SK-N-DZ (cell line): ENCODE data around the gene CCL13.

ENCODE experiments used
- DNase-seq: peaks from one replicate; pipeline ENCODE4 v3.0.0-alpha.2; 2015; ENCODE audit warnings: low spot score

CCL13 gene

DNA sequence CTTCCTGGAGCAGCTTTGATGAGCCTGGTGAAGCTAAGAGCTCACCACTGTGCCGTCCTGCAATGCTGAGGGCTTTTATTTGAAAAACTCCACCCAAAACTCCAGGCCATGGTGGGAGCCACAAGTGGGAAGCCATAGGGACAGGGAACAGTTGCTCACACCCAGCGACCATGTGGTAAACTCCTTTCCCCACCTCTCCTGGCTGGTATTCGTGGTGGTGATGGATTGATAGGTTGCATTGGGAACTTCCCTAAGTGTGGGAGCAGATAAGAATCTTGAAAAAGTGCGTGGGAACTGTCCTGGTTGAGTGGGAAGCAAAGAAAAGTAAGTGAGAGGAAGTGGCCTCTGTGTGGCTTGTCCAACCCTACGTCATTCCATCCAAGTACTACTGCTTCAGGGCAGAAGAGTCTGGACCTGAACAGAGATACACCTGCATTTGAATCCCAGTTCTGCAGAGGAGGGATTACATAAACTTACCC lies 6.9 kb downstream of the CCL13 start, which contains the start of gene CCL1:
CCL1 (minus strand) TSS at position 51 of the 479 bp plus-strand sequence. CDS start 72 bp downstream, outside the sequence.
- no peak for DNase-seq

DNA sequence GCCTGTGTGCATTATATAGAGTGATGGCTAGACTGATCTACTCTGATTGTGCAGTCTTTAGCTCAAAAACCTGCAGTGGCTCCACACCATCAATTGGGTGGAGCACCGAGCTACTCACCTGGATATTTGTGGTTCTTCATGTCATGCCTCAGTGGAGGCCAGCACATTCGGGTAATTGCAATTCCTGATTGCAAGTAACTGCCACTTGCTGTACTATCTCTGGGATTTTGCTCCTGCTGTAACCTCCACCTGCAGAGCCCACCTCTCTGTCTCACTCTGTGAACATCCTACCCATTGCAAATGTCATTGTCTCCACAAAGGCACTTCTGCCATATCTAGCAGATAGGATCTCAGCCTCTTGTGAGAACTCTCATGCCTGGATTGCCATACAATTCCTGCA lies 8.5 kb downstream of the CCL13 start:
- no peak for DNase-seq

- no peak for DNase-seq
Observed at GRCh38 chr17:34365340-34365739, 9.1 kb downstream of the CCL13 start.

DNA sequence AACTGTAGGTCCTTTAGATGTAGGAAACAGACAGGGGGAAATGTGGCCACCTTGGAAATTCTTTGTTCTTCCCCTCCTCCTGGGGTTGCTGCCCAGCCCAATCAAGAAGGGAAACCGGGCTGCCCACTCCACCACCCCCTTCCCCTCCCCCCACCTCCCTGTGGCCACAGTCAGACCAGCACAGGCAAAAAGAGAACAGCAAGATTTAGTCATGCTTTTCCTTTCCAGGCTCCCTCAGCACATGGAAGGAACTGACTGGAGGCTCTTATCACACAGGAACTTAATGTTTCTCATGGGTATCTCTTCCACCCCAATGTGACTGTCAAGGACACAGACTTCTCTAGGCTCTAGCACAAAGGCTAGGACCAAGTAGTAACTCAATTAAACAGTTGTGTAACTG lies 9.7 kb downstream of the CCL13 start:
- no peak for DNase-seq

DNA sequence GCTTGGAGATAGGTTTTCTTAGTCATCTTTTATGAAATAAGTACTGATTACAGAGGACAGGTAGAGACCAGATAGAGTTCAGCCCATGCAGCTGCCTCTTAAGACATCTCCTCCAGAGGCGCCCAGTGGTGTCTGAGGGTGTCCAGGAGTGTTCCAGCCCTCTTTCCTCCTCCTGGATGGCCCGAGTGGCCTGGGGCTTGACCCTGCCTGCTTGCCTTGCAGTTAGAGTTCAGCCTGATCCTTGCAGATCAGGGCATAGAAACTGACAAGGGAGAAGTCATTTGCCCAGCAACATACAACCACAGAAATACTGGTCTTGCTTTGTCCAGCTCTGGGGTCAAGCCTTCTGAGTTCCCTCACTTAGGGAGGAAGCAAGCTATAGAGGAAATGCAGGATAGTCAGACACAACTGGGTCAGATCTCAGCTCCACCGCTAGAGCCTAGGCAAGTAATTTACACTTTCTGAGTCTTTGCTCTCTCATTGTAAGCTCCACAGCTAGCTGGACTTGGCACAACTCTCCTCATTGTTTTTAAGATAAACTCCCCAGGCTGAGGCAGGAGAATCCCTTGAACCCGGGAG lies 10.3 kb downstream of the CCL13 start:
- DNase-seq, result no peak

DNA sequence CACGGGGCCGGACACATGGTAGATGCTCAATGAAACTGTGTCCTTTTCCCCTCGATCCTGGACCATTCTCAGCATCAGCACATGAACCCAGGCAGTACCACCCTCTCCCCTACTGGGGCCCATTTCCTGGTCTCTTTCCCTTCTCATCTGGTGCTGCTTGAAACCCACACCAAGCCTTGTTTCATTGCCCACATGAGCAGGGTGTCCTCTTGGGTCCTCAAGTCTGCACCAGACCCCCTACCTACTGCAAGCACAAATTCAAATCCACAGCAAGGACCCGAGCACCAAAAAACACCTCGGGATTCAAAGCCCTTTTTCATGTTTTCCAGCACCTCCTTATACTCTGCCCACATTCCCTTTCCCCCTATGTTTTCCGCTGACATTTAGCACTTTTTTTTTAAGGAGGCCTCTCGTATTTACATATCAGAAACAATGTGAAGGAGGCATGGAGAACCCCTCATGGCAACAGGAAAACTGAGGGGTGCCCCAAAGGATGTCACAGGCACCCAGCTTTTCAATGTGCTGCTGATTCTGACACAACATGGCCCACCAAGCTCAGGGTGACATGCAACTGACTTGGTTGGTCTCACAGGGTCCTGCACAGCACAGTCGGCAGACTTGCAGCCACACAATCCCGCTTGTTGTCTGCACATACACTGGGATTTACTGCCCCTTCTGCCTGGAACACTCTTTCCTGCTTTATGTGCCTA lies 11.4 kb downstream of the CCL13 start:
- no peak for DNase-seq

- DNase-seq, result no peak
Observed at GRCh38 chr17:34368196-34368945, 12.1 kb downstream of the CCL13 start.

DNA sequence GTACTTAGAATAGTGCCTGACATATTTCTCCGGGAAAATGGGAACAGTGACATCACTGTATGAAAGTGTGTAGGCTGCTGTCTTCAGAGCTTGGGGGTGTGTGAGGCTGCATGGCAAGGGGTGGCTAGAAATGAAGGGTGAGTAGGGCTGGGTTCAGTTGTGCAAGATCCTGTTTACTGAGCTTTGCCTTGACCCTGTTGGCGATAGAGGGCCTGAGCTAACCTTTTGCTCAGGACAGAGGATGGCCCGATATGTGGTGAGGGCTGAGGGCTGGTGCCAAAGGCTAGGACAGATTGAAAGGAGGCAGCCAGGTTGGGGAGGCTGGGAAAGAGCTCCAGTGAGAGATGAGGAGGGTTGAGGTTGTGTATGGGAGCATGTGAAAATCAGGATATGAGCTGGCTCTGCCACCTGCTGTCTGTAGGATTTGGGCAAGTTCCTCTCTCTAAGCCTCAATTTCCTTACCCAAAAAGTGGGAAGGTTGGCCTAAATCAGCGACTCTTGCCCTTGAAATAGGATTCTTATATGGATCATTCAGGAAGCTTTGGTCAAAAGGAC lies 12.7 kb downstream of the CCL13 start:
- no peak for DNase-seq

DNA sequence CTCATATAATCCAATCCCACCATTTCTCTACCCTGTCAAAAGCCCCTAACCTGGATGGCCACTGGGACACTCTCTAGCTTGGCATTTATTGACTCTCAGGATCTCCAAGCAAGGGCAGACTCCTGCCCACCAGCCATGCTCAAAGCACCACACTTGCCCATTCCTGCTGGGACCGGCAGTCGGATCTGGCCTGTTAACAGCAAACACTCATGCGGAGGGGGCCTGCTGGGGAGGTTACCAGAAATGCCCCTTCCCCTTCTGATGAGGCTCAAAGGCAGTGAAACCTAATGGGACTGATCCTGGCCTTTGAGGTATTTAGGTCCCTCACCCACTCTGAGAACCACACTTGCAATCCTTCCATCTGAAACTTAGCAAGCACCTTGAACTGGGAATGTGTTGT lies 13.3 kb downstream of the CCL13 start:
- no peak for DNase-seq

GRCh38 chr17:34370376-34370996 lies 14.2 kb downstream of the CCL13 start:
- DNase-seq, result no peak

DNA sequence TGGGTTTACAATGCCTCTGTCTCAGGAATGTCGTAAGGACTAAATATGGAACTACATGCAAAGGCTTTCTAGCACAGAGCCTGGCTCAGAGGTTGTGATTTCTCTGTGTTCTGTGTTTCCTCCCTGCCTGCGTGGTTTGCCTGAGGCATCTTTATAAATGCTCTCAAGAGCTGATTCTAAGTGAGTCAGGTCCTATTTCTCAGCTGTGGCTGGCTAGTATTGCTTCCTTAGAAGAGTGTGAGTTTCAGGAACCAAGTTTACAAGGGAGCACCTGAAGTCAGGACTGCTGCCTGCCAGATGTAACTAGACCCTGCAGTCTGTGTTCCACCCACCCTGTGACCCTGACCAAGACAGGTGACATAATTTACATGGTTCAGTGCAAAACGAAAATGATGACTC lies 14.7 kb downstream of the CCL13 start:
- DNase-seq, result no peak

GRCh38 chr17:34371405-34372100 lies 15.3 kb downstream of the CCL13 start:
- DNase-seq, result no peak

GRCh38 chr17:34374457-34374856 lies 18.2 kb downstream of the CCL13 start:
- no peak for DNase-seq

DNA sequence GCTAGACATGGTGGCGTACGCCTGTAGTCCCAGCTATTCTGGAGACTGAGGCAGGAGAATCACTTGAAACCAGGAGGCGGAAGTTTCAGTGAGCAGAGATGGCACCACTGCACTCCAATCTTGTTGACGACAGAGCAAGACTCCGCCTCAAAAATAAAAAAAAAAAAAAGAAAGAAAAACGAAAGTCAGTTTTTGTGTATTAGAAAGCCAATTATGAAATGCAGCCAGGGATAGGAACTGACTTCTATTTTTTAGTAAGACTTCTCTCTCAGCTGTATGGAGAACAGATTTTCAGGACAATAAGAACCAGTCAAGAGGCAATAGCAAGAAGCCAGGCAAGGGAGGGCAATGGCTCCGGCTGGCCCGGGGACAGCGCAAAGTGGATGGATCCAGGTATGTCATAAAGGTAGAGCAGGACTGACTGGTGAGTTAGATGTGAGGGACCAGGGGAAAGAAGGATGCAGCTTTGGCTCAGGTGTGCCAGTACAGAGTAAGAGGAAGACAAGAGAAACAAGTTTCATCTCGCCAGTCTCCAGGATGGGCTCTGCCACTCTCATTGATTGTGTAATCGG lies 19.2 kb downstream of the CCL13 start:
- no peak for DNase-seq

DNA sequence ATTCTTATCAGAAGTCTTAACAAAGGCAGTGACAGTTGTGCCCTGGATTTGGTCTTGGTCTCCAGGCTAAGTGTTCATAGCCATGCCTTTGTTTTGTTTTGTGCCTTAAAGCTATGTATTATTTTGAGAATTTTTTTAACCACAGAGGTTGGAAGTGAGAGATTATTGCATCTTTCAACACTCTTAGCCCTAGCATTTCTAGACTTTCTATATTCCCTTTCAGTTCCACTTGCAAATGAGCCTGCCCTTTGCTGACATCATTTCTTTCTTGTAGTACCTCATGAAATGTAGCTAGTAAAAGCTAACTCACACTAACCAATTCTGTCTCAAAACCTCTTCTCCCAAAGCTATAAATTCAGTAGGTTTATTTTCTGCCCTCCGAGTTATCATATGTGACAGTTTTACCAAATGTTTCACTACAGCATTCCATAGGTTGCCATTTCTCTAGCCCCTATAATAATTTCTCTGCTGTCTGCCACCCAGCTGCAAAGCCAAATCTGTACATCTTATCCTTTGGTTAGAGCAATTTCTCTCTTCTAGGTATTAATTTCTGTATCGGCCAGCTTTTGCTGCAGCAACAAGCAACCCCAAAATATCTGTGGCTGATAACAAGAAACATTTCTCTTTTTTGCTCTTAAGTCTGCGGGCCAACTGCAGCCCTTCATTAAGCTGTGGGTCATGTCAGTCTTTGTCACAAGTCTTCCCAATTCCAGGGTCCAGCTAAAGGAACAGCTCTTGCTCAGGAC lies 21.0 kb downstream of the CCL13 start:
- no peak for DNase-seq

GRCh38 chr17:34378664-34379101 lies 22.4 kb downstream of the CCL13 start:
- DNase-seq, result no peak

- DNase-seq, result no peak
Observed at GRCh38 chr17:34379868-34380267, 23.6 kb downstream of the CCL13 start.

DNA sequence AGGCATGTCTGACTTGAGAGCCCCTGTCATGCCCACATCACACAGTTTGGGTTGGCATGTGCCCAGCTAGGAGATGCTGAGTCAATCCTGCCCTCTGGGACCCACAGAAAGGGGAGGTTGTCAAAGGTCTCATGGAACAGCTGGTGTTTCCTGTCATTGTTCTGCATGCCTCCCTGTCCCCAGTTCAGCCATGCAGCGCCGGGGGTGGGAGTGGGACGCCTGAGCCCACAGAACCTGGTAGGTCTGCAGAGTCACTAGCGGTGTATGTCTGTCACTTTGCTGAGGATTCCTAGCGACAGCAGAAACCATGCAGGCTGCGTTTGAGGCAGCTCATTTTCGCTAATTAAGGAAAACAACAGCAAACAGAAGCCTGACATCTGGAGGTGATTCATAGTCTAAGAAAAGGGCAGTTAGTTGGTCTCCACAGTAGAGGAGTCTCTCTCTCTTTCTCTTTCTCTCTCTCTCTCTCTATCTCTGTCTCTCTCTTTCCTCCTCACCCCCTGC lies 26.4 kb downstream of the CCL13 start:
- no peak for DNase-seq

- DNase-seq, result no peak
Observed at GRCh38 chr17:34383216-34383615, 26.9 kb downstream of the CCL13 start.

GRCh38 chr17:34384271-34384670 lies 28.0 kb downstream of the CCL13 start:
- DNase-seq, result no peak
